Keratinocyte (primary cell): ENCODE results near the gene KLHL14.

Experiments
- CTCF ChIP-seq, 3 experiments: IDR thresholded peaks in 1 of 3; conservative IDR thresholded peaks in 1 of 3; optimal IDR thresholded peaks in 1 of 3; 2 replicates in 2 of 3; 3 replicates in 1 of 3; pipeline versions ENCODE3 to v1.5.1; 2011; ENCODE audit warnings: low read length in 3 of 3, mild to moderate bottlenecking in 3 of 3, moderate library complexity in 2 of 3, control low read depth in 1 of 3, inconsistent platforms in 1 of 3; ENCODE audit not compliant: insufficient read depth in 2 of 3; ENCODE audit errors: extremely low read depth in 1 of 3
- EZH2 ChIP-seq: IDR thresholded peaks from one replicate; pipeline ENCODE4 v1.6.1; 2012; ENCODE audit warnings: inconsistent platforms, mild to moderate bottlenecking, low read length, moderate library complexity

- TF ChIP-seq CTCF (optimal IDR thresholded peaks at IDR 0.05 in 1 of 3, IDR thresholded peaks at IDR 0.05 in 1 of 3, conservative IDR thresholded peaks at IDR 0.05 in 1 of 3; ENCODE audit: extremely low read depth in 1 of 3, insufficient read depth in 2 of 3, low read length in 3 of 3) = no peak
- TF ChIP-seq EZH2 = no peak
These were observed 89.8 kb downstream of the KLHL14 start for GRCh38 chr18:32683044-32683443.
